HG03159 (cell line): Measurements from ENCODE around the gene NCF1.
"Not testable (repeated sequence)": the region's sequence is repeated elsewhere in the genome, so short reads cannot be mapped to it uniquely, and the experiment has no call there.

Experiments
- ATAC-seq: cut with Tn5 transposase; IDR thresholded peaks from one replicate; pipeline ENCODE4 v1.9.1; 2021; ENCODE audit warnings: mild to moderate bottlenecking, moderate library complexity; ENCODE audit not compliant: unreplicated experiment

NCF1 gene

DNA sequence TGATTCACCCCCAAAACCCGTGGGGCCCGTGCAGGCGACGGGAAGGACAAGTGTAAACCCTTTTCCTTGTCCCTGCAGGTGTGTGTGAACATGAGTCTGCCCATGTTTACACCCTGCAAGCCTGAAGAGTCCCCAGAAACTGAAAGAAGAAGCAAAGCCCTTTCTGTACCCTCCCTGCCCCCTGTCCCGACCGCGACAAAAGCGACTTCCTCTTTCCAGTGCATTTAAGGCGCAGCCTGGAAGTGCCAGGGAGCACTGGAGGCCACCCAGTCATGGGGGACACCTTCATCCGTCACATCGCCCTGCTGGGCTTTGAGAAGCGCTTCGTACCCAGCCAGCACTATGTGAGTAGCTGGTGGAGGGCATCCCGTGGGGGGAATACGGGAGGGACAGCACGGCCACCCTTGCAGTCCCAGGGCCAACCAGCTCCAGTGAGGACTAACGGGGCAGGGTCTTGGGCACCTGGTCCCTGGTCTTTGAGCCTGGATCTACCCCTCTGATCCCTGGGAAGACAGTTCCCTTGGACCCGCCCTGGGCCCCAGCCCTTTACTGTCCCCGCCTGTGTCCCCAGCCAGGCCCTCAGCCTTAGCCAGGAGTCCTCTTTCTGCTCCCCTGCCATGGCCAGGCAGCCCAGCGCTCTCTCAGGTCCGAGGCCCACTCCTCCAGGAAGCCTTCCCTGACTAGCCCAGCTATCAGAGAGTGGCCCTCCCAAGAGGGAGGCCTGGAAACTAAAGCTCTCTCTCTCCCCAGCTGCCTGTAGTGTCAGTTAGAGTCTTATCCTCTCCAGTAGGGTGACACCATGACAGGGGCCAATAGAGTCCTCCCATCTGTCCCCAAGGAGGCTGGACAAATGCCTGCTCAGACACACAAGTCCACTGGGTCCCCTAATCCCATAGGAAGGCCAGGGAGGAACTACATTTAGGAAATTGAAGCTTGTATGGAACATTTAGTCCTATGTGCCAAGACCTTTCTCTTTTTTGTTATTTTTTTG lies at the start of gene NCF1:
Gene NCF1 (plus strand): TSS at position 252 of the 991 bp plus-strand sequence. CDS start 21 bp downstream, at position 273.
- ATAC-seq, result peak; percentile 77

- ATAC-seq, result no peak
These were observed 48.0 kb upstream of the NCF1 start for GRCh38 chr7:74725840-74726239.

- no peak for ATAC-seq
These were observed 47.3 kb upstream of the NCF1 start for GRCh38 chr7:74726309-74727101.

- not testable (repeated sequence) for ATAC-seq
These were observed 45.1 kb upstream of the NCF1 start for GRCh38 chr7:74728686-74729085.

DNA sequence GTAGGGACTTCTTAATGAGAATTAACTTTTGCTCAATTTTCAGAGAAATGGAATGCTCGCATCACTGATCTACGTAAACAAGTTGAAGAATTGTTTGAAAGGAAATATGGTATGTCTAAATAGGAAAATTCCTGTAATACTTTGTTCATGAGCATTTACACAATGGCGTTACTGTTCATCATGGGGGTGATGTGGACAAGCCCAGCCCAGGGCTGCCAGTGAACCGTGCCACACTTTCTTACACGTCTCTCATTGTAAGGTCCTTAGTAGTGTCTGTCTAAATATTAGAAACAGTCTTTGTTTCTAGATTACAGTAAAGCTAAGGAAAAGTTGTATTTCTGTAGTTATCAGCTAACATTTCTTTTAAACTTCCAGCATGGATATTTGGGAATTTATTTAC lies 43.6 kb upstream of the NCF1 start:
- ATAC-seq, result not testable (repeated sequence)

DNA sequence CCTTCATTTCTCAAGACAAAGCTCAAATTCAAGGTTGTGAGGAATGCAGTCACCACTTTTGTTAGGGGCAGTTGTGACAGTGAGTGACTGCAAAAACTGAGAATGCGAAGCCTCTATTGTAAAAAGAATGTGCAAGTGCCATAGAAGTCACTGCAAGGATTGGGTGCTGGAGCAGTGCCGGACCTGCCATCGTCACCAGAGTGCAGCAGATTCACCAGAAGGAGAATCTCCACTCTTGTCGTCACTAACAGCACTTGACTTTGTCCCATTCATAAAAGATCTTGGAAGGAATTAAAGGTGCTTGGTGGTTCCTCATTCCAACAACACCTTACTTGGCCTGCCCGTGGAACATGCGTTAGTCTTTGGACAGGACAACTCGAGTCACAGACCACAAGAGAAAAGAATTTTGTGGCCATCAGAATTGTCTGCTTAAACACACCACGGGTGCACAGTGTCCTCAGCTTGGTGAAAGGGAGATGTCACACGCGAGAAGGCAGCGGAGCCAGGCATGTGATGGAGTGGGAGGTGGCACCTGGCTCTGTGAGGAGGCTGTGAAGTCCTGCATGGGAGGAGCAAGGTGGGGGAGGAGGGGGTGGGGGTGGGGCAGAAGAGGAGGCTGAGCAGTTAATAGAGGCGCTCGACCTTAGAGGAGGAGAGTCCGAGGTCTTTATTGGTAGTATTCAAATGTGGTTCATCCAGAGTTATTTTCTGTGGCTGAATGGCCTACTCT lies 33.7 kb upstream of the NCF1 start:
- ATAC-seq, result not testable (repeated sequence)

DNA sequence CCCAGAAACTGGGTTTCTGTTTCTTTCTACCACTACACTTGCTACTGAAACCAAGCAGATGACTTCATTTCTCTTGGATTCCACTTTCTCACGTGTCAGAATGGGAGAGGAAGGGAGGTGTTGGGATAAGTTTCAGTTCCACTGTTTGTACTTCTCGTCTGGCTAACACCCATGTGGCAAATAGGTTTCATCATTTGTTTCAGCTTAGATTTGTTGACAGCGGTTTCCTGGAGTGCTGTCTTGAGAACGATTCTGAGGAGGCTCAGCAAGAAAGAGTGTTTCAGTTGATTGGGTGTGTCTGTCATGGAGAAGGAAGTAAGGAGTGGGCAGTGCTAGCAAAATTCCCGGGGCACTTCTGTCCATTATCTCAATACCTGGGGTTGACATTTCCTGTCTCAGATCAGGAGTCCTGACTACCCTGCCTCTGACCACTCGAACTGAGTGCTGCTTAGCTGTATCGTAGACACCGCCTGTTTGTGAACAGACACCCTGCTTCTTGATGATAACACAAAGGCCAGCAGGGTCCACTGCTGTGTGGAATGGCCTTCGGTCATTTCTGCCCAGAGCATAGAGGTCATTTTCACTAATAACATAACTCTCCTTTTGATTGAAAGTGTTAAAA lies 29.8 kb upstream of the NCF1 start:
- not testable (repeated sequence) for ATAC-seq

DNA sequence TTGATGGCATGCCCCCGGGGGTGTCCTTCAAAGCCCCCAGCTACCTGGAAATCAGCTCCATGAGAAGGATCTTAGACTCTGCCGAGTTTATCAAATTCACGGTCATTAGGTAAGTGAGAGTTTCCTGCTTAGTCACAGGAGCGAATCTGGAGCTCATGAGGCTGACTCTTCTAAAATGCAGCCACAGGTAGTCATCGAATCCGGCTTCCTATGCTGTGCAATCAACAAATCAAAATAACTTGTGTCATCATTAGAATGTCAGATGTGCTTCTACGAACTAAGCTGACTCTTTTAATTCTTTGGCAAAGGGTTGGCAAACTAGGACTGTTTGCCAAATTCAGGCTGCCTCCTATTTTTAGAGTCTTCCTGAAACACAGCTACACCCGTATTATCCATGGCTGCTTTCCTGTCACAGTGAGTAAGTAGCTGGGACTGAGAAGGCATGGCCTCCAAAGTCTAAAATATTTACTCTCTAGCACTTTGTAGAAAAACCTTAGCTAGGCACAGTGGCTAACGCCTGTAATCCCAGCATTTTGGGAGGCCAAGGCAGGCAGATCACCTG lies 19.8 kb upstream of the NCF1 start:
- ATAC-seq, result not testable (repeated sequence)

DNA sequence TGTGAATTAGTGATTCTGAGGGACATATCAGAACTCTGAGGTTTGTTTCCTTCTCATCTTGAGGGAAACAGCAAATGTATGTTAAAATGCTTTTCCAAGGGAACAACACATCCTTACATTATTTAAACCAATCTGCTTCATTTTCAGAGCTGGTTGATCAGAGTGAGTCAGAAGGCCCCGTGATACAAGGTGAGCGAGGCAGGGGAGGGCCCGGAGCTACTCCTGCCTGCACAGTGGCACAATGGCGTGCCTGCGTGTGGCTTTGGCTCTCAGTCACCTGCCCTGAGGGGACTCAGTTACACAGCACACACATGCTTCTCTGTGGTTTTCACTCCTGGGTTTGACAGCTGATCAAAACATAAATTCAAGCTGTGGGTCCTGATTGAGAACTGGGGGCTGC lies 17.1 kb upstream of the NCF1 start:
- not testable (repeated sequence) for ATAC-seq

GRCh38 chr7:74758268-74758667 lies 15.5 kb upstream of the NCF1 start:
- ATAC-seq, result not testable (repeated sequence)

- ATAC-seq, result not testable (repeated sequence)
These were observed 14.8 kb upstream of the NCF1 start for GRCh38 chr7:74758982-74759381.

DNA sequence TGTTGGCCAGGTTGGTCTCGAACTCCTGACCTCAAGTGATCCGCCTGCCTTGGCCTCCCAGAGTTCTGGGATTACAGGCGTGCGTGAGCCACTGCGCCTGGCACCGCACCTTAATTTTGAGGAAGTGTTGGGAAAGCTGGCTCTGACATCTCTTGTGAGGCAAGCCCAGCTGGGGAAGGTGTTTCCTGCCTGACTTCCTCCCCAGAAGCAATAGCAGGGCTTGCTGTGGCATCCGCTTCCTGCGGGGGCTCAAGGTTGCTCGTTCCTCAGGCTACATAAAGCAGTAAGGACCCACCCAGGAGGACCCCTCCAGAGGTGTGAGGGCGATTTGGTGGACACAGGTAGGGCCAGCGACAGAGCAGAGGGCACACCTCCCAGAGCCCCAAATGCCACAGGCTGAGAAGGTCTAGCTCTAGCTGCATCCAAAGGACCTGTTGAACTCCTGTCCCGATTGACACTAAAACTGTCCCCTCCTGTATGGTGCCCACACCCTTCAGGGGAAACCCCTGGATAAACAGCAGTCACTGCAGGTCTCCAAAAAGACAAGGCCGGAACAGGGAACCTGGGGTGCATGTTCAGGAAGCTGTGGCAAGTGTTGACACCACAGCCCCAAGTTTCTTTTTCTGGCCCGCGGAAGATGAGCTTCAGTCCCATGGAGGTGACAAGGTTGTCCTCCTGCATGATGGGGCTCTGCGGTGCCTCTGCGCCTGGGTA lies 8.4 kb upstream of the NCF1 start:
- ATAC-seq, result not testable (repeated sequence)

- not testable (repeated sequence) for ATAC-seq
These were observed 7.3 kb upstream of the NCF1 start for GRCh38 chr7:74766509-74766908.

DNA sequence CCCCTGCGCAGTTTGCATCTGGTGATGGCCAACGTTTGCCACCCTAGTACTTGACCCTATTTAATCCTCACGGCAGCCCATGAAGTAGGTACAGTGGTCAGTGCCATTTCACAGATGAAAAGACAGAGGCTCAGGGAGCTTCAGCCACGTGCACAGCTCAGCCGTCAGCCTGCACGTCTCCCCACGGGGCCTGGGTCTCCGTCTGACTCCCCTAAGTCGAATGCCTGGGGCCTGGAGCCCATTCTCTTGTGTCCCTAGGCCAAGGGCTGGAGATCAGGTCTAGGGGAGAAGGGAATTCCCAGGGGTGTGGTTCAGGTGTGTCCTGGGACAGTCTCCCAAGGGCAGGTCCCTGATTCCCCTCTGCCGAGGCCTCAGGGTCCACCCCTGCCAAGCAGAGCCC lies 6.8 kb upstream of the NCF1 start:
- not testable (repeated sequence) for ATAC-seq

DNA sequence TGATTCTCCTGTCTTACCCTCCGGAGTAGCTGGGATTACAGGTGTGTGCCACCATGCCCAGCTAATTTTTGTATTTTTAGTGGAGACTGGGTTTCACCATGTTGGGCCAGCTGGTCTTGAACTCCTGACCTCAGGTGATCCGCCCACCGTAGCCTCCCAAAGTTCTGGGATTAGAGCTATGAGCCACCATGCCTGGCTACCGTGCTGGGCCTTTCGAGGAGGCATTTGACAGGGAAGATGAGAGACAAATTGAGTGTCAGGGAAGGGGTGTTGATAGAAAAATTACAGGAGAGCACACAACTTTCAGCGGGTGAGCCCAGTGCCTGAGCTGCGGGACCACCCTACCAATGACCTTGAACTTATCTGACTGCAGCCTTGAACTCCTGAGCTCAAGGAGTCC lies 3.7 kb upstream of the NCF1 start:
- not testable (repeated sequence) for ATAC-seq

- not testable (repeated sequence) for ATAC-seq
These were observed 1.7 kb upstream of the NCF1 start for GRCh38 chr7:74772093-74772492.

DNA sequence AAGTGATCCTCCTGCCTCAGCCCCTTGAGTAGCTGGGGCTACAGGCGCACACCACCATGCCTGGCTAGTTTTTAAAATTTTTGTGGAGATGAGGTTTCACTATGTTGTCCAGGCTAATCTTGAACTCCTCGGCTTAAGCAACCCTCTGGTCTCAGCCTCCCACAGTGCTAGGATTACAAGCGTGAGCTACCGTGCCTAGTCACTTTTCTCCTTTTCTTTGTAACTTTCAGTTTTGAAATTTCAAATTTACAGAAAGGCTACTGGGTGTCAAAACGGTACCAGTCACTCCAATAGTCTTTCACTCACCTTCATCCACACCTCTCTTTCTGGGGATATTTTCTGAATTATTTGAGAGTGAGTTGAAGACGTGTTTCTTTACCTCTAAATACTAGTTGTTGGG lies 1.3 kb downstream of the NCF1 start:
- ATAC-seq, result not testable (repeated sequence)

- not testable (repeated sequence) for ATAC-seq
These were observed 5.2 kb downstream of the NCF1 start for GRCh38 chr7:74779053-74779452.

DNA sequence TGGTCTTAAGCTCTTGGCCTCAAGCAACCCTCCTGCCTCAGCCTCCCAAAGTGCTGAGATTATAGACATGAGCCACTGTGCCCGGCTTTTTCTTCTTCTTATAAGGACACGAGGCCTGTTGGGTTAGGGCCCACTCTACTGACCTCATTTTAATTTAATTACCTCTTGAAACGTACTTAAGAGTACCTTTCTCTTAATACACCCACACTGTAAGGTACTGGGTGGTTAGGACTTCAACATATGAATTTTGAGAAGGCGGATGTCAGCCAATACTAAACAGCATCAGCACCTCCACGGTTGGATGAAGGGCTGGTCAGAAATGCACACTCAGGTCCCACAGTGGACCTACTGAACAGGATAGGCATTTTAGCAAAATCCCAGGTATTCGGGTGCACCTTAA lies 7.9 kb downstream of the NCF1 start:
- not testable (repeated sequence) for ATAC-seq
